Natural killer cell treated with Interleukin-12 subunit alpha and Interleukin-12 subunit beta and Interleukin-15 and Interleukin-18, amount 100 ng/mL, for 72 hours (primary cell): ENCODE measurements around the gene MFSD2B. TPM values are rescaled to one million over a fixed set of nuclear protein-coding genes. Genes with fewer than 3 reads are reported as not detected.
"Not testable (repeated sequence)": the region's sequence is repeated elsewhere in the genome, so short reads cannot be mapped to it uniquely, and the experiment has no call there.

Experiments
- ATAC-seq, 2 donors: fragments of 150-1000 bp; cut with Tn5 transposase in 1 of 2; sonication (Bioruptor Pico), chemical (Tn5 transposase) in 1 of 2; 2 replicates each; pipeline ENCODE4 v1.10.0; 2021
- DNase-seq: peaks from one replicate; pipeline ENCODE4 v3.0.0; 2022; ENCODE audit warnings: low spot score
- H3K27ac Mint-ChIP-seq, 2 donors: 1 replicate in 1 of 2; 2 replicates in 1 of 2; pipeline ENCODE4 v1.8.0; 2022; ENCODE audit warnings: mixed read lengths in 2 of 2, mild to moderate bottlenecking in 1 of 2, moderate library complexity in 1 of 2
- H3K27me3 Mint-ChIP-seq, 2 donors: 1 replicate in 1 of 2; 2 replicates in 1 of 2; pipeline ENCODE4 v1.8.0; 2022; ENCODE audit warnings: mixed read lengths in 2 of 2
- H3K36me3 Mint-ChIP-seq: one replicate; pipeline ENCODE4 v1.8.0; 2022; ENCODE audit warnings: mixed read lengths
- H3K4me1 Mint-ChIP-seq, 2 donors: 1 replicate in 1 of 2; 2 replicates in 1 of 2; pipeline ENCODE4 v1.8.0; 2022; ENCODE audit warnings: low read depth in 2 of 2, mixed read lengths in 2 of 2, mild to moderate bottlenecking in 1 of 2
- H3K4me3 Mint-ChIP-seq: one replicate; pipeline ENCODE4 v1.8.0; 2022; ENCODE audit warnings: mixed read lengths
- H3K9me3 Mint-ChIP-seq: 2 replicates; pipeline ENCODE4 v1.8.0; 2022; ENCODE audit warnings: mixed read lengths
- total RNA-seq, 2 donors: library from RNA; stranded (reverse); gene quantifications; one replicate each; pipeline ENCODE4 v1.2.3, GENCODE V29; 2022

The MFSD2B gene
- total RNA-seq, 2 donors from 2014 or later: 0.21 to 0.75 TPM

- H3K4me3 Mint-ChIP-seq: no peak overlapping the region
- no peak for DNase-seq
- peaks cover 9 to 13% of the 10 kb centered on the region in 2 donors for H3K4me1 Mint-ChIP-seq
- H3K9me3 Mint-ChIP-seq: no peaks in the 10 kb centered on the region
- H3K36me3 Mint-ChIP-seq: no peaks in the 10 kb centered on the region
- no peak for ATAC-seq
- no peak overlapping the region for H3K27ac Mint-ChIP-seq
- H3K27me3 Mint-ChIP-seq: peaks cover 8 to 11% of the 10 kb centered on the region in 2 donors
These were observed 2.8 kb downstream of the MFSD2B start for GRCh38 chr2:24012521-24013188.

- not testable (repeated sequence) for H3K9me3 Mint-ChIP-seq, H3K4me3 Mint-ChIP-seq, DNase-seq, H3K27ac Mint-ChIP-seq, ATAC-seq, H3K36me3 Mint-ChIP-seq
- peaks cover 8 to 11% of the 10 kb centered on the region in 2 donors for H3K27me3 Mint-ChIP-seq
- peaks cover 9 to 13% of the 10 kb centered on the region in 2 donors for H3K4me1 Mint-ChIP-seq
These were observed 5.0 kb downstream of the MFSD2B start for GRCh38 chr2:24014902-24015301.

GRCh38 chr2:24015562-24016375 is 5.9 kb downstream of the MFSD2B start:
- H3K9me3 Mint-ChIP-seq: no peaks in the 10 kb centered on the region
- H3K4me3 Mint-ChIP-seq: no peak overlapping the region
- H3K4me1 Mint-ChIP-seq: peaks cover 9 to 11% of the 10 kb centered on the region in 2 donors
- H3K27me3 Mint-ChIP-seq: peaks cover 8 to 11% of the 10 kb centered on the region in 2 donors
- ATAC-seq (peak; percentile 15 to 44), DNase-seq (no peak)
- no peaks in the 10 kb centered on the region for H3K36me3 Mint-ChIP-seq
- H3K27ac Mint-ChIP-seq: no peak overlapping the region

GRCh38 chr2:24016376-24016761 is 6.5 kb downstream of the MFSD2B start:
- Mint-ChIP-seq H3K9me3 (no peaks in the 10 kb centered on the region), H3K4me3 (no peak overlapping the region), H3K27me3 (peaks cover 7 to 11% of the 10 kb centered on the region in 2 donors), H3K27ac (no peak overlapping the region), H3K36me3 (no peaks in the 10 kb centered on the region), H3K4me1 (peaks cover 5% of the 10 kb centered on the region in 2 donors)
- DNase-seq (no peak), ATAC-seq (peak; percentile 14 to 25)

DNA sequence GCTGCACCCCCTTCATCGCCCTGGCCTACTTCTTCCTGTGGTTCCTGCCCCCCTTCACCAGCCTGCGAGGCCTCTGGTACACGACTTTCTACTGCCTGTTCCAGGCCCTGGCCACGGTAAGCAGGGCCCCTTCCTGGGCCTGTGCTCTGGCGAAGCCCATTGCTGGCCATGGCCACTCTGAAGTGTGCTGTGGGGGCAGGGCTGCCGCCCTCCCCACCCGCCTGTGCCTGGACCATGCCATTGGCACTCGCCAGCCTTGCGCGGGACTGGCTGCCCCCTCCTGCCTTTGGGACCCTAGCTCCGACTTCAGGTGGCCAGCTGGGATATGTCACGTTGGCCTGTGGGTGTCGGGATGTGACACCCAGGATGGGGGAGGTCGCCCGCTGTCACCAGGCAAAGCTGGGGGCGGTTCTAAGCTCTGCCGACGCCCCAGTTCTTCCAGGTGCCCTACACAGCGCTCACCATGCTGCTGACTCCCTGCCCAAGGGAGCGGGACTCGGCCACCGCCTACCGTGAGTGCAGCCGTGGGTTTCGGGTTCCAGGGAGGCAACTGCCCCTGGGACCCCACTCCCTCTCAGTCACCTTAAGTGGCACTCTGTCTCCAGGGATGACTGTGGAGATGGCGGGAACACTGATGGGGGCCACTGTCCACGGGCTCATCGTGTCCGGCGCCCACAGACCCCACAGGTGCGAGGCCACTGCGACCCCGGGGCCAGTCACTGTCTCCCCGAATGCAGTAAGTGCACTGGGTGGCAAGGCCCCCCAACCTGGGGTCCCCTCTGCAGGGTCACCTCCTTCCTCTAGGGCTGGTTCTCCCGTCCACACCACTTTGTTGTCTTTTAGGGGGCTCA is 7.2 kb downstream of the MFSD2B start:
- no peak for DNase-seq
- H3K9me3 Mint-ChIP-seq: no peaks in the 10 kb centered on the region
- ATAC-seq: peak; percentile 11 to 15
- H3K4me1 Mint-ChIP-seq: no peaks in the 10 kb centered on the region
- no peak overlapping the region for H3K4me3 Mint-ChIP-seq
- no peak overlapping the region for H3K27ac Mint-ChIP-seq
- H3K36me3 Mint-ChIP-seq: no peaks in the 10 kb centered on the region
- peaks cover 0 to 8% of the 10 kb centered on the region in 2 donors for H3K27me3 Mint-ChIP-seq

DNA sequence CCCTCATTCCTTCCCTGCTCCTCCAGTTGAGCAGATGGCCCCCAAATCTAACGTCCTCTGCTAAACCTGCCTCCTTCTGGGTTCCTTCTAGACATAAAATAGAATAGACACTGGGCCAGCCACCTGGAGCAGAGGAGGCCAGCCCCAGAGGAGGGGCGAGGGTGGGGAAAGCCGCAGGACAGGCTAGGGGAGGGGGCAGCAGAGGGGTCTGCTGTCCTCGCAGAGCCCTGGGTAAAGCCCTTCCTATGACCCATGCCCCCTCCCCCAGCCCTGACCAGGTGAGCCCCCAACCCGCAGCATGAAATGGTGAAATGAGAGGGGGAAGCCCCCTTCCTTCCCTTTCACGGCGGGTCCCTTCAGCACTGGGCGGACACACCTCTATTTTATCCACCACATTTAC is 7.8 kb downstream of the MFSD2B start:
- no peak for DNase-seq
- Mint-ChIP-seq H3K27me3 (peaks cover 0 to 3% of the 10 kb centered on the region in 2 donors), H3K27ac (no peak overlapping the region), H3K4me3 (no peak overlapping the region), H3K4me1 (no peaks in the 10 kb centered on the region), H3K36me3 (no peaks in the 10 kb centered on the region), H3K9me3 (no peaks in the 10 kb centered on the region)
- ATAC-seq: no peak

DNA sequence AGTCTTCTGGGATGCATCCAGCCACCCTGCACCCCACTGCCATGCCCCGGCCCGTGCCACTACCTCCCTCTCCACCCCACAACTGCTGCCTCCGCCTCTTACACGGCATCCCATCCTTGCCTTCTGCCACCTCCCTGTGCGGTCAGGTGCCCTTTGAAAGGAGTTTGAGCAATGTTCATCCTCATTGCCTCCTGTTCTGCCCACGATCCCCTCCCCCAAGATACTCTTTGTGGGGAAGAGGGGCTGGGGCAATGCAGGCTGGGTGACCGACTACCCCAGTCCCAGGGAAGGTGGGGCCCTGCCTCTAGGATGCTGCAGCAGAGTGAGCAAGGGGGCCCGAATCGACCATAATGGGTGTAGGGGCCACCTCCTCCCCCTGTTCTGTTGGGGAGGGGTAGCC is 8.4 kb downstream of the MFSD2B start:
- Mint-ChIP-seq H3K27me3 (peaks cover 0 to 2% of the 10 kb centered on the region in 2 donors), H3K4me1 (no peaks in the 10 kb centered on the region), H3K4me3 (no peak overlapping the region)

DNA sequence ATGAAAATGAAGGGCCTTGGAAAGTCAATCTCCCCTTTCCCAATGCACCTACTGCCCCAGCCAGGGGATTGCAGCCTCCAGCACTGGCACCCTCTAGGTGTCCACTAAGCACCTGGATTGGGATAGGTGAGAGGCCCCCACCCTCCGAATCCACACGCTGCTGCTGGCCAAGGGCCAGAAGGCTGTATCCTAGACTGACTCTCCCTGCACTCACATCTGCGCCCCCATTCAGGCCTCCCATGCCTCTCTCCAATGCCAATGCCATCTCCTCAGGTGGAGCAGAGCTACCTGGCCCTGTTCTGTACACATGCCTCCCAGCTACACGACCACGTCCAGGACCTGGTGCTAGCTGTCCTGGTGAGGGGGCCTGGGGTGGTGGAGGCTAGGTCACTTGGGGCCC is 9.8 kb downstream of the MFSD2B start:
- no peaks in the 10 kb centered on the region for H3K27me3 Mint-ChIP-seq
- no peaks in the 10 kb centered on the region for H3K36me3 Mint-ChIP-seq
- no peak overlapping the region for H3K4me3 Mint-ChIP-seq
- H3K9me3 Mint-ChIP-seq: no peaks in the 10 kb centered on the region
- no peak for ATAC-seq
- peaks cover 0 to 4% of the 10 kb centered on the region in 2 donors for H3K4me1 Mint-ChIP-seq
- DNase-seq: no peak
- H3K27ac Mint-ChIP-seq: no peak overlapping the region

More for the DNA sequence above, 8.4 kb downstream of the MFSD2B start:
- Mint-ChIP-seq H3K36me3 (no peaks in the 10 kb centered on the region), H3K27ac (no peak overlapping the region), H3K9me3 (no peaks in the 10 kb centered on the region)
- DNase-seq (no peak), ATAC-seq (no peak)

- H3K9me3 Mint-ChIP-seq: no peaks in the 10 kb centered on the region
- H3K4me1 Mint-ChIP-seq: peaks cover 0 to 4% of the 10 kb centered on the region in 2 donors
- no peaks in the 10 kb centered on the region for H3K36me3 Mint-ChIP-seq
- no peak overlapping the region for H3K4me3 Mint-ChIP-seq
- no peak overlapping the region for H3K27ac Mint-ChIP-seq
- no peak for ATAC-seq
- no peak for DNase-seq
- H3K27me3 Mint-ChIP-seq: no peaks in the 10 kb centered on the region
These were observed 10.4 kb downstream of the MFSD2B start for GRCh38 chr2:24020244-24020643.

DNA sequence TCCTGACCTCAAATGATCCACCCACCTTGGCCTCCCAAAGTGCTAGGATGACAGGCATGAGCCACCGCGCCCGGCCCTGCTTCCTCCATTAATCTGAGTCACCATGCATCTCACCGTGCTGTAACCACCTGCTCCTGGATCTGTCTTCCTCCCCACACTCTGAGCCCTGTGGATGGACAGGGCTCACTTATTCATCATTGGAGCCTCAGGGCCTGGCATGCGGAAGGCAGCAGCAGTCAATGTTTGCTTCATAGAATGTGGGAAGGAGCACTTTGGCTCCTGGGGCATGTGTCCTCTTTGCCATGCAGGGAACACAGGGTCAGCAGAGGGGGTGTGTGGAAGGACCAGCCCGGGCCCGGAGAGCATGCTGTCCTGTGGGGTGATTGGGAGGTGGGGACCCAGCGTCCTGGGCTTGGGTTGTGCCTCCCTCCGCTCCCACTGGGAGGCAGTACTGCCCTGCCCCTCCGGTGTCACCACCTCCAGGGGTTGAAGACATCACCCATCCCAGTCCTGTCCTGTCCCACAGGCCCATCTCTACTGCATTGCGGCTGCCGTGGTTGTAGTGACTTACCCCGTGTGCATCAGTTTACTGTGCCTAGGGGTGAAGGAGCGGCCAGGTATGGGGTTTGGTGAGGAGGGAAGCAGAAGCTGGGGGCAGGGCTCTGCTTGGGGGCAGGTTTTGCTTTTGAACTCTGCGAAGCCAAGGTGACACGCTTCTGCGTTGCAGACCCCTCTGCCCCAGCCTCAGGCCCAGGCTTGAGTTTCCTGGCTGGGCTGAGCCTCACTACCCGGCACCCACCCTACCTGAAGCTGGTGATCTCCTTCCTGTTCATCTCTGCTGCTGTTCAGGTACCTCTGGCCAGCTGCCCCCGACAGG is 11.5 kb downstream of the MFSD2B start:
- Mint-ChIP-seq H3K4me1 (peaks cover 0 to 4% of the 10 kb centered on the region in 2 donors), H3K4me3 (no peak overlapping the region), H3K9me3 (no peaks in the 10 kb centered on the region), H3K36me3 (no peaks in the 10 kb centered on the region), H3K27me3 (no peaks in the 10 kb centered on the region), H3K27ac (no peak overlapping the region)
- ATAC-seq: peak; percentile 46 to 52
- DNase-seq: no peak

DNA sequence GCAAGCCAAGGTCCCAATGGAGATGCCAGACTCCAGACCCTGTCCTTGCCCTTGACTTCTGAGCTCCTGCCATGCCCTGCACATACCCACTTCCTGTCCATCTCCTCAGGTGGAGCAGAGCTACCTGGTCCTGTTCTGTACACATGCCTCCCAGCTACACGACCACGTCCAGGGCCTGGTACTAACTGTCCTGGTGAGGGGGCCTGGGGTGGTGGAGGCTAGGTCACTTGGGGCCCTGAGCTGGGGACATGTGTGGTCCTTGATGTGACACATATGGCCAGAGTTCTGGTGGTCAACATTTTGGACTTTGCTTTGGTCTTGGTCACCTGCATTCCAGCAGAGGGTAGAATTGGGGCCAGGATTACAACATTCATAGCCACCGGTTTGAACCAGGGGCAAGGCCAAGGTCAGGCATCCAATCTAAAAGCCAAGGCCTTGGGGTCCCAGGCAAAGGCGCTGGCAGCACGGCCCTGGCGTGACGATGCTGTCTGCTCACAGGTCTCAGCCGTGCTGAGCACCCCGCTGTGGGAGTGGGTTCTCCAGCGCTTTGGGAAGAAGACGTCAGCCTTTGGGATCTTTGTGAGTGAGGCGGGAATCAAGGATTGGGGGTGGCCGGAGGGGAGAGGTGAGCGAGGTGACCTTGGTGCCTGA is 12.6 kb downstream of the MFSD2B start:
- Mint-ChIP-seq H3K4me1 (peaks cover 0 to 4% of the 10 kb centered on the region in 2 donors), H3K27me3 (no peaks in the 10 kb centered on the region), H3K9me3 (no peaks in the 10 kb centered on the region), H3K27ac (no peak overlapping the region), H3K4me3 (no peak overlapping the region), H3K36me3 (no peaks in the 10 kb centered on the region)
- DNase-seq: no peak
- no peak for ATAC-seq

GRCh38 chr2:24022975-24023575 is 13.2 kb downstream of the MFSD2B start:
- Mint-ChIP-seq H3K27ac (no peak overlapping the region), H3K27me3 (no peaks in the 10 kb centered on the region), H3K36me3 (no peaks in the 10 kb centered on the region), H3K9me3 (no peaks in the 10 kb centered on the region), H3K4me1 (peaks cover 0 to 4% of the 10 kb centered on the region in 2 donors), H3K4me3 (no peak overlapping the region)
- ATAC-seq (no peak), DNase-seq (no peak)
